NCI-H69 (cell line): ENCODE results near the gene LOXHD1.

Experiments
- DNase-seq: peaks from one replicate; lab custom pipeline; 2025; lab: John Stamatoyannopoulos, UW

Gene LOXHD1

DNA sequence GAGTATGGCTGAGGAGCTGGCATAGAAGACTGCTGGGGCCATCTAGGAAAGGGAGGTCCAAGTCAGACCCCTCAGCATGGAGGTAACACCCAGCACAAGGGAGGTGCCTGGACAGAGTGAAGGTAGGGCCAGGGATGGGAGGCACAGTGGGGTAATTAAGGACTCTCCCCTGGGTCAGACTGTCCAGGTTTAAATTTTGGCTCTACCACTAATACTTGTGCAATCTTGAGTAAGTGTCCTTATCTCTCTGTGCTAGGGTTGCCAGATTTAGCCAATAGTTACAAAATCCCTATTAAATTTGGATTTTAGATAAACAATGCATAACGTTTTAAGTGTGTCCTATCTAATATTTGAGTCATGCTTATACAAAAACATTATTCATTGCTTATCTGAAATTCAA, 109.5 kb downstream of the LOXHD1 start:
- DNase-seq = no peak

DNA sequence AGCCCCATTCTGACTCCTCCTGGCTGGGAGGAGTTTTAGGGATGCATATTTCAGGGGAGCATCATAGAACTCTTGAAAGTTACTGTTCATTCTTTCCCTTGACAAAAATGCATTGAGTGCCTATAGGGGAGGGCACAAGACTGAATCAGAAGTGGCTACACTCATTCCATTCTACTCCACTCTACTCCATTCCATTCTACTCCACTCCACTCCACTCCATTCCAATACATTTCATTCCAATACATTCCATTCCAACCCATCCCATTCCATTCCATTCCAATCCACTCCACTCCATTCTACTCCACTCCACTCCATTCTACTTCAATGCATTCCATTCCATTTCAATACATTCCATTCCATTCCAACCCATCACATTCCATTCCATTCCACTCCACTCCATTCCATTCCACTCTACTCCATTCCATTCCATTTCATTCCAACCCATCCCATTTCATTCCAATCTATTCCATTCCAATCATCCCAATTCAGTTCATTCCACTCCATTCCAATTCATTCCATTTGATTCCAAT, 110.8 kb downstream of the LOXHD1 start:
- no peak for DNase-seq

DNA sequence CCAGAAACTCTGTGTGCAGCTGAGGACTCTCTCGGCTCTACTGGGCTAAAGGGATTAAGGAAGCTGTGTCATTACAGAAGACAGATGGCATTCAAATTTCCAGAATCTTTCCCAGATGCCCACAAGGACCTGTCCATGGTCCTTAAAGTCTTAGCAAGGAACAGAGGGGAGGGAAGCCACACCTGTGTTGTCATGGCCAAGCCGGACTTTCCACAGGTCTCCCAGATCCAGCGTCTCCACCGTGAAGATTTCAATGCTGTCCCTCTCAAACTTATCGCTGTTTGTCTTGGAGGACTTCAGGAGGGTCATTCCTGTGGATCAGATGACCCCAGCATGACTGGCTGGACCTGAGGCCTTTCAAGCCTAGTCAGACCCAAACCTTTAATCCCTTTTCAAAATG, 114.5 kb downstream of the LOXHD1 start:
- no peak for DNase-seq

DNA sequence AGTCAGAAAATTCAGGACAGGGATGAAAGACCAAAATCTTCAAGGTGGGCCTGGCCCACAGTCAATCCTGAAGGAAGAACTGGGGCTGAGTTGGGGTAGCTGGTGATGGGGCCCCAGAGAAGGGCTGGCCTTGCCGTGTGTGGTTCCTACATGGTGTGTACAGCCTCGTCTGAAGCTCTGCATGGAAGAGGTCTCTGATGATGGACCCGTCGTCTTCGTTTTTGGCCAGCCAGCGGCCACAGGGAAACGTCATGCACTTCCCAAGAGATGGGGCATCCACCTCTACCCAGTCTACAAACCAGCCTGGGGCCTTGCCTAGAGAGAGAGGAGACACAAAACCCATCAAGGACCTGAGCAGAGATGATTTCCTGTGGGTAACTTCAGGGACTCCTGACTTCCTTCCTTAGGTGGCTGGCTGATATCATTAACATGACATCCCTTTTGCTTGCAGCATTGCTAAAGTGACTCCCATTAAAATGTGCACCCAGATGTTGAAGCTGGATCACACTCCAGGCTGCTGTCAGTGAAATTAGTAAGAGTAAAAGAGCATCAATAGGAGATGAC, 115.3 kb downstream of the LOXHD1 start:
- no peak for DNase-seq

DNA sequence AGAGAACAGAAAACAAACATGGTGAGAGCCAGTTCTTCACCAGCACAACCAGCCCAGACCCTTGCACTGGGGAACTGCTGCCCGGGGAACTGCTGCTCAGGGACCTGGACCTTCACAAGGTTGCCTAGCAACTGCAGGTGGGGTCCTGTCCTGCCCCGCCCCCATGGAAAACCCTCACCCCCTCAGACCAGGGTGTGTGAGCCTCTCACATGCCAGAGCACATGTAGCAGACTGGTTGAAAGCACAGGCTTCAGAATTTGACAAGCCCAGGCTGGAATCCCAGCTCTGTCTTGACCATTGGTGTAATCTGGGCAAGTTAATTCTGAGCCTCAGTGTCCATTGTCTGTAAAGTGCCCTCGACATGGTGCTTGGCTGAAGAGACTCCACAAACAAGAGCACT, 118.6 kb downstream of the LOXHD1 start:
- DNase-seq = no peak

DNA sequence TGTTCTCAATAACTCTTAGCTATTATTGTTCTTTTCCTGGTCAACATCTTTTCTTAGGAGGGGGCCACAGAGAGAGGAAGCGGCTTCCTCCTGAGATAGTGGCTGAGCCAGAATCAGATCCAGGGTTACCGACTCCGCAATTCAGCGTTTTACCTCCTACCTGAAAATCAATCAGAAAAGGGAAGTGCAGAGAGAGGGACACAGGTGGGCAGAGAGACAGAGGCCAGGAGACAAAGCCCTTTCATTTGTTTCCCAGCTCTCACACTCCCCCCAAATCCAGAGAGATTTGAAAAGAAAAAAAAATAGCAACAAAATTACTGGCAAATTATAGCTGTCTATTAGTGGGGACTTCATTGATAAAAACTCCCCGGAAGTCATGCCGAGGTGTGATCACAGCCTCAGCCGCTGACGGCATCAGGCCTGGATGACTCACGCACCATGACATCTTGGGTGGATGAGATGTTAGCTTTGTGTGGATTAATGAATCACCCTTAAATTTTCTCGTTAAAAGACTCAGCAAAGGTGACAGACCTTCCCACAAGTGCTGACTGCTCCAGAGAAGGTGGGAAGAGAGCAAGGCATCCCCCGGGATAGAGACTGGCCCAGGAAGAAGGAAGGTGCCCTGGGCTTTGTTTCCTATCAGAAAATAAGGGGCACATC, 120.7 kb downstream of the LOXHD1 start:
- peak; percentile 54 for DNase-seq

DNA sequence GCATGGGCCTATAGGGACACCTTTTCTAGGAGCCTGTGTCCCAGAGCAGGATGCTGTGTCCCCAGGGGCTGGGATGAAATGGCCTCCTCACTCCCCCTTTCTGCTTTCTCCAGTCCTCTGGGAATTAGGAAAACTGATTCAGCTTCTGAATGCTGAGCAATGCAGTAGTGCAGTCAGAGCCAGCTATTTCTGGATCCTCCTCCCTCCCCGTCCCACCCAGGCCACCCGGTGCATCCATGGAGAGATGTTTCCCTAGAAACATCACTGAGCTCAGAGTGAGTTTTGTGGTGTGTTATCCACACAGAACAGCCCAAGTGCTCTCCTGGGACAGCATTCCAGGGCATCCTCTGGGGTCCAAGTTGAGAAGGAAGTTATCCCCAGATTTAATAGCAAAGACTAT, 125.5 kb downstream of the LOXHD1 start:
- DNase-seq = no peak

DNA sequence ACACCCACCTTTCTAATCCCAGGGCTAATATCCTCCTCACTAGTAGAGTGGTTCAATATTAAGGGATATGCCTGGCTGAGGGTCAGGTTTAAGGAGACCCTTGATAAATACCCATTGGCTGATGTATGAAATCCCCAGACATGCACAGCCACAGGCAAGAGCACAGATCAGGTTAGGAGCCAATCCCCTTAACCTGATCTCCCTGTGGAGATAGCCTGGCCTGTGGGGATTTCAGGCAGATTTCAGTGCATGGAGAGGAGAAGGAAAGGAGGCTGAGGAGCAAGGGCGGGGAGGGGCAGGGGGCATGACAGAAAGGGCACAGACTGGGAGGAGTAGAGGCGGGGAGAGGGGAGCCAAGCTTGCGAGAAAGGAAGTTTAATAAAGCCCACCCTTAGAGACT, 129.0 kb downstream of the LOXHD1 start:
- no peak for DNase-seq

DNA sequence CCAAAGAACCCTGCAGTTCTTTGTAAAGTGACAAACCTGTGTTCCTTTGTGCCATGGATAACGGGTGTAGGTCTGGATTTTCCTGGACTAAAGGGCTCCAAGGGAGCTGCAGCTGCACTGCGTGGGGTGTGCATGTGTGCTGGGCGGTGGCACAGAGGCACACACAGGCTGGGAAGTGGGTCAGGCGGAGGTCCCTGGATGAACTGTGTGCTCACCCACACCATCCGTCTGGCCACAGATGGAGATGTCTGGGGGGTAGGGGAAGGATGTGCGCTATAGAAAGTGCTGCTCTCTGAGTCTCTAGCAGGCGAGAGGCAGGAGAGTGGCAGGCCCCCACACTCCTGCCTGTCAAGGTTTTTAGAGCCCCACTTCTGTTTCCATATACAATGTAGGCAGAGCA, 137.2 kb downstream of the LOXHD1 start:
- no peak for DNase-seq

DNA sequence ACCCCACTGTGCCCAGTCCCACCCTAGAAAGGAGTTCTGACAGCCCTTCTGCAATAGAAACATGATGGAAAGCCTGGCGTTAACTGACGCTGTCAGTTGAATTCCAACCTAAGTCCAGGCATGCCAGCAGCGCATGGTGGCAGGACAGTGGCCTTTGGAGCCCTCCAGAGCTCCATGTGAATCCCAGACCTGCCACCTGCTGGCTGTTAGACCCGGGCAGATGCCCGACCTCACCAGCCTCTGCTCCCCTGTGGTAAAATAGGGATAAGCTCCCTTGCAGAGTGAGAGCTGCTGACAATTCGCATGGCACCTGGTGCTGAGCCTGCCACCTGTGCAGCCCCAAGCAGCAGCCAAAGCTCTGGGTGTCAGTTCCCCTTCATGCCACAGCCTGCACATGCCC, 138.6 kb downstream of the LOXHD1 start:
- DNase-seq = peak; percentile 37

DNA sequence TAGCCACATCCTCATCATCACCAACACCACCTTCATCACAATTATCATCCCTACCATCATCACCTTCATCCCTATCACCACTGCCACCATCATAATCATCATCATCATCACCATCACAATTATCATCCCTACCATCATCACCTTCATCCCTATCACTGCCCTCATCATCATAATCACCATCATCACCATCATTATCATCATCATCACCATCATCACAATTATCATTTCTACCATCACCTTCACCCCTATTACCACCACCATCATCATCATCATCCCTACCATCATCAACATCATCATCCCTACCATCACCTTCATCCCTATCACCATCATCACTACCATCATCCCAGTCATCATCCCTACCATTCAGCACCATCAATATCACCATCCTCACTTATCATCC, 140.5 kb downstream of the LOXHD1 start:
- no peak for DNase-seq

DNA sequence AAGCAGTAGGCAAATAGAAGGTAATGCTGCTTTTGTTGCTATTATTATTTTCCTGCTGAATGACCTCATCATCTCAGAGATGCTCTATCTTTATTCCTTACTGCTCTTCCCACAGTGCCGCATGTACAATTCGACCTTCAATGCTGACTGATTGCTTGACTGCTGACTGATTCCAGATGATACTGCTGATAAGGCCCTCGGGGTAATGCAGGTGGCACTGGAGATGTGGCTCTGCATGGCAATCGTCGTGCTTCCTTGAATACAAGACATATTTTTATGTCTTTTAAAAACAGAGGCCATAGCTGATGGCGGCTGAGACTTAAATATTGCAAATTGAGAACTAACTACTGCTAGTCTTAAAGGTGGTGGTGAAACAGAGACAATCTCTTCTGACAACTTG, 146.6 kb downstream of the LOXHD1 start:
- no peak for DNase-seq

DNA sequence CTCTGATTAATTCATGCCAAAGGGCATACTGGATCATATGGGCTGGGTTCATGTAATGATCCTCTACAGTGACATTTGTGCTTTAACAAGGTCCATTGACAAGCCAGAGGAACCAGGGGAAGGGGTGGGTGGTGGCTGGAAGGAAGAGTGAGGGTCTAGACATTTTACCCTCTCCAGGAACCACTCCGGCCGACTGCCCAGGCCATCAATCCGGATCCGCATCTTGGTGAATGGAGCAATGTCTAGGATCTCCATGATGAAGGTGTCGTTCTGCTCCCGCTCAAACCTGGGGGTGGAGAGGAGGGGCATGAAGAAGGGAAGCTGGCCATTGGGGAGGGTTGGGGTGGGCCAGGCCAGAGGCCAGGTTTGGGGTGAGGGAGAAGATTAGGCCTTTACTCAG, 147.5 kb downstream of the LOXHD1 start:
- DNase-seq = no peak

DNA sequence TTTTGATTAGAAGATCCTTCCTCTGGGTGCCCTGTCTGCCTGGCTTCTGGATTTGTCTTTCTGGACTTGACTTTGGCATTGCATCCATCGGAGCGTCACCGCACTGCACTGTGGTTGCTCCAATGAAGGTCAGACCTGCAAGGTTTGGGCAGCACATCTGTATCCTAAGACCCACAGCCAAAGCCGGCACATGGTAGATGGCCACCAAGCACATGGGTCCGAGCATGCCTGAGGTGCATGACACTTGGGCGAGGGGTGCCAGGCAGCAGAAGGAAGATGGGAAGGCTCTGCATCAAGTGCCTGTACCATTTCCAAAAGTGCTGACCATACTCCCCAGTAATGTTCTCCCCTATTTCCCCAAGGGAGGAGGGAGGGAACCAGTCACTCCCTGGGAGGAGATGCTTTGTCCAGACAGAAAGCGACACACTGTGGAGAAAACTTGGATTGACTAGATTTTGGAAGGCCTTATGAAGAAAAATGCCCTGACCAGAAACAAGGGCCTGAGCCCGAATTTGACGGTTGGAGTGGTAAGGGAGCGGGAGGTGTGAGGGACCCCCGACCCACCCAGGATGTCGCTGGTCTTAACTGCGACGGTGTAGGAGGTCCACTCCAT, 149.9 kb downstream of the LOXHD1 start:
- DNase-seq = no peak

DNA sequence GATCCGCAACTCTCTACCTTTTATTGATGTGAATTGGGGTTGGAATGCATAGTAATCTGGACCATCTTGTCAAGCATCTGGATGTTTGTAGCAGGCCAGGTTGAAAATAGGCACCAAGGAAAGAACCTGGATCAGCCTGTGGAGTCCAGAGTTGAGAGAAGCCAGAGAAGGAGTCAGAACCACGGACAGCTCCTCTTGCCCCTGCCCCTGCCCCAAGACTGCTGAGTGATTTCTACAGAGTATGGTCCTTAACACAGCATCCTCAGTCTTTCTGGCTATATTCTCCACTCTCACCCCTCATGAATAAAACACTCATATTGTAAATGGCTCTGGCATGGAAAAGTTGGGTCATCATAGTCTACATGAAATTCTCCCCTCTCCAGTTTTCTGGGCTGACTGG, 154.6 kb downstream of the LOXHD1 start:
- DNase-seq = no peak

DNA sequence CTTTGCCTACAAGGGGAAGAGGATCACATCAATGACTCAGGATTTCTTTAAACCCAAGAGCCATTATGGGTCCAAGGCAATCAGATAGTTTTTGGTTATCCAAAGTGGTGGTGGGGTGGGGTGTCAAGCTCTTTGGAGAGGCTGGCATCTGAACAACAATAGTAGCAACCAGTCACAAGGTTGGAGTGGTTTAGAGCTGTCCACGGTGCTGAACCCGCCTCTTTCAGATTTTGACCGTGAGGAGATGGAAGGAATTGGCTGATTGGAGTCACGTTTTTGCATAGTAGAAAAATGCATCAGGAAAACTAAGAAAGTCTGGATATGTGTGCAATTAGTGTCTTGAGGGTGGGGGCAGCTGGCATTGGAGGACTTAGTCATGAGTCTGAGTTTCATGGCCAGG, 159.9 kb downstream of the LOXHD1 start:
- DNase-seq = no peak

DNA sequence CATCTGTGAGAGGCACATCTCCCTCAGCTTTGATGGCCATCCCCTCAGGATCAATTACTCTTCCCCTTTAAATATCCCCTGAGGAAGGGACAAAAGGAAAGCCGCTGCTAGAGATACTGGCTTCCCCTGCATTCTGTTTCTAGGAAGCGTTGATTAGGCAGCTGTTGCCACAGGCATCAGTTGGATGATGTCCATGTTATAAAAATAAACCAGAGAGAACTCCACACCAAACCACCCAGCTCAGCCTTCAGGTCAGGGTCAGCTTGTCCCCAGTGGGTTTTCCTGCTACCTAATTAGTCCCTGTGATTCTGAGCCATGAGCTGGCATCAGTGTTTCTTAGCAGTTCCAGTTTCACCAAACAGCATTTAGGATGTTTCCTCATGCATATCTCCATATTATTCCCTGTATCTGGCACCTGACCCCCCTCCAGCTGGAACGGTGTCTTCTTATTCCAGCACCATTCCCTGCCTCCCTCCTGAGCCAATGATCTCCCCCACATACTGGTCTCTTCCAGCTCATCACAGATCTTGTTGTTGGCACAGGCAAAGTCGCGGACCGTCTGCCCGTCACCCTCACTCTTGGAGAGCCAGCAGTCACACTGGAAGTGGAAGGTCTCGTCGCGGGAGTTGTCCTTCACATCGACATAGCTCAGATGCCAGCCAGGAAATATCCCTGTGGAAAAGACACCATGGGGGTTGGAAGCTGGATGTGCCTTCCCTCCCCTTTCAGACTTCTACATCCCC, 168.4 kb downstream of the LOXHD1 start:
- DNase-seq = peak; percentile 40

DNA sequence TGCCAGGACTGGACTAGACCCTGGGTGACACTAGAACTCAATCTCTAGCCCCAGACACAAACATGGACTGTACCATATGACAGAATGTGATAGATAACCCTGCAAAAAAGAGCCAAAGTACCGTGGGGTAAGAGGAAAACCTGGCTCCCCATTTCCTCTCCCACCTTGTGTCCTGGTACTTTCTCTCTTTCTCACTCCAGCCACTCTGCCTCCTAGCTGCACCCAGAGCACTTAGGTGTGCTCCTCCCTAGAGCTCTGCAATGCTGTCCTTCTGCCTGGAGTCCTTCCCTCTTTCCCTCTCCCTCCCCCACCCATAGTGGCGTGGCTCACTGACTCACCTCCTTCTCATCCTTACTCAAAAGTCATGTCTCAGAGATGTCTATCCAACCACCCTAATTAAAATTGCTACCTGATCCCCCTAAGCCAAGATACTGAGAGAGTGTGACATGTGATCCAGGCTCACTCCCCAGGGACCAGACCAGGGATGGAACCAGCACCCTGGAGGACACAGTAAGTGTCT, 171.3 kb downstream of the LOXHD1 start:
- DNase-seq = peak; percentile 33

DNA sequence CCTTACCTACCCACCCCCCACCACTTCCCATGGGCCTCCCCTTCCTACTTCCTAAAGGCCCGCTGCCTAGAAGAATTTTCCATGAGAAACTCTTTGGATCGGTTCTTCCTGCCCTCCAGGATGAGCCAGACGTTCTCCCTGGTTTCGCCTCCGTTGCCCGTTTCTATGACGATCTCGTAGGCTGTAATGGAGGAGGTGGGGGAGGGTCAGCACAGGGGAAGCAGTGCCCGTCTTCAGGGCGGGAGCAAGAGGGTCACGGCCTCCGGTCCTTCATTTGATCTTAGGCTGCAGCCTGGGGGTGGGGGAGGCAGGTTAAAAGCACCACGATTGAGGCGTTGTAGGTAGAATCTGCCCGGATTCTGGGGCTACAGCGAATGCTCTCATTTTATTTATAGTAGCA, 172.0 kb downstream of the LOXHD1 start:
- DNase-seq = no peak

DNA sequence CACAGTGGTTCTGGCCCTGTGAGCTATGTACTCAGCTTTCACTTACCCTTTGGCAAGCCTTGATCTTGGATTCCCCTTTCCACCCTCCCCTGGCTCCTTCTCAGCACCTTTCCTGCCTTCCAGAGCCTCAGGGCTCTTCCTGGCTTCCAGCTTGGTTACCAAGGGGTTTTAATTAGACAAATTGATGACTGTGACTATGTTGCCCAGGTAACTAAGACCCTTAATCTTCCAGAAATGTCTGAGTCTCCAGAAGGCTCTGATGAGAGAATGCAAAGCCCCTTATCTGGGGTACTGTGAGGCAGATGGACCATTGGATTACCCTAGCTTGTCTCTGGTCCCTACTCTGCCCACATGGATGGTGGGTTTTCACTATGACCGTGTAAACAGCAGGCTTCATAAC, 174.2 kb downstream of the LOXHD1 start:
- peak; percentile 56 for DNase-seq

DNA sequence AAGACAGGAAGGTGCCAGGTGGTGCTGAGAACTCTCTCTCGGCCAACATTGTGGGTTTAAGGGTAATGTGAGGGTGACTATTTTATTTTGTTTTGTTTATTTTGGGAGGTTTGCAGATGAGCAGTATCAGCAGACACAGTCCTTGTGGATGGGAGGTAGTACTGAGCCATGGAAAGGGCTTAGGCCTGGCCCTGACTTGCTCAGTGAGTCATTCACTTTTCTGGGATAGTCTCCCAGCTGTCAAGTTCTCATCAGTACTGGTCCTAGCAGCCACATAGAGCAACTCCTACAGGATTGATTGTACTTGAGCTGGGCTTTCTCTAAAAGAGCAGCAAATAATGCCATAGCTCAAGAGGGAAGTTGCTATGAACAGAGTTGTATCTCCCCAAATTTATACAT, 175.2 kb downstream of the LOXHD1 start:
- no peak for DNase-seq

DNA sequence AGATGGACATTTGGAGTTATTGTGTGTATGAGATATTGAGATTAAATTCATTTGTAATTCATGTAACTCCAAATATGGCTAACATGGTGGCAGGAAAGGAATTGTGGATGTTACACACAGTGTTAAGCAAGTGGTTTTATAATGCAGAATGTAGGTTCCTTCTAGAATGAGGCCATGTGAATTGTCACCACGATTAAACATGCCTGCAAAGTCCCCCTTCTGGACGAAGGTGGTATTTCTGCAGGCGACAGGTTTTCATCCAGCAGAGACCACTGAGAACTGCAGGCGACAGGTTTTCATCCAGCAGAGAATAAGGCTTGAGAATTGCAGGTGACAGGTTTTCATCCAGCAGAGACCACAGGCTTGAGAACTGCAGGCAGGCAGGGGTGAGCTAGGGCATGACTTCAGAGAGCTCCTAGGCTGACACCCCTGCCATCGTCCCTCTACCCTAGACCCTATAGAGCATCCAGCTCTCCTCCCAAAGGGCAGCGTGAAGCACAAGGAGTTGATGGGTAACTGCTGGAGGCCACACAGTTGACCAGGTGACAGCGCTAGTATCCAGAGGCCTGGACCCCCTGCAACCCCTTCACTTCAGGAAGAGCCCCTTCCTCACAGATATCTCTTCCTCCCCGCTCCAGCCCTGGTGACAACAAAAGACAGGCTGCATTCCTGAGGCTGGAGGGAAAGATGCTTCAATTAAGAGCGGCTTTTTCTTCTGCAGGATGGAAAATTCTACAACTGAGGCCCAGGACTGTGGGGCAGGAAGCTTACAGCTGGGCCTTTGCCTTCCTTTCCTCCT, 175.8 kb downstream of the LOXHD1 start:
- DNase-seq = peak; percentile 79
